ENCODE measurements around the gene ST6GALNAC3. TPM values are rescaled to one million over a fixed set of nuclear protein-coding genes. Genes with fewer than 3 reads are reported as not detected.

The ST6GALNAC3 gene
- total RNA-seq, 1 donor from 2014 or later: 11.0 TPM

DNA sequence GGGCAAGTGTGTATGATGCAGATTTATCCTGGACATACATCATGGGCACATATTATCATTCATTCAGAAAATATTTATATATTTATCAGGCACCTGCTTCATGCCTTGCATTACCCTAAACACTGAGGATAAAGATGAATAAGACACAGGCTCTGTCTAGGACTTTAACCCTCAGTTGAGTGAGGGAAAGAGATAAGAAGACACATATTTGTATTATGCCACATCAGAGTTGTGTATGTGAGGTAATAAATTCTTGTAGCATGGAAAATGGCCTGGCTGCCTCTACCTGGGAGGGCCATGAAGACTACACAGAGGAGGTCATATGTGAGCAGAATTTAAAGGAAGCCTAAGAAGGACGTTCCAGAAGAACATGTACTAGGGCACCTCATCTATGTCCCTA is 516.9 kb downstream of the ST6GALNAC3 start:
- H3K4me3 Mint-ChIP-seq (ENCODE audit: low read depth): no peak overlapping the region
- no peak for TF ChIP-seq CTCF (IDR thresholded peaks at IDR 0.05; ENCODE audit: unreplicated experiment)
- DNase-seq (ENCODE audit: low spot score, unreplicated experiment): no peak
- peaks cover 9% of the 10 kb centered on the region for H3K9me3 Mint-ChIP-seq (ENCODE audit: low read depth)
- H3K27me3 Mint-ChIP-seq: no peaks in the 10 kb centered on the region
- H3K4me1 Mint-ChIP-seq (ENCODE audit: low read depth): peaks cover 9% of the 10 kb centered on the region
- H3K36me3 Mint-ChIP-seq (ENCODE audit: insufficient read depth): peaks cover 4% of the 10 kb centered on the region
- no peak overlapping the region for H3K27ac Mint-ChIP-seq

- Mint-ChIP-seq H3K27me3 (no peaks in the 10 kb centered on the region), H3K4me1 (ENCODE audit: low read depth) (peaks cover 6% of the 10 kb centered on the region), H3K36me3 (ENCODE audit: insufficient read depth) (peaks cover 4% of the 10 kb centered on the region), H3K4me3 (ENCODE audit: low read depth) (no peak overlapping the region), H3K9me3 (ENCODE audit: low read depth) (peaks cover 9% of the 10 kb centered on the region), H3K27ac (peak overlapping the region; percentile 53)
- TF ChIP-seq CTCF (IDR thresholded peaks at IDR 0.05; ENCODE audit: unreplicated experiment): no peak
- no peak for DNase-seq (ENCODE audit: low spot score, unreplicated experiment)
Measured at GRCh38 chr1:76591963-76592362, 517.4 kb downstream of the ST6GALNAC3 start.

DNA sequence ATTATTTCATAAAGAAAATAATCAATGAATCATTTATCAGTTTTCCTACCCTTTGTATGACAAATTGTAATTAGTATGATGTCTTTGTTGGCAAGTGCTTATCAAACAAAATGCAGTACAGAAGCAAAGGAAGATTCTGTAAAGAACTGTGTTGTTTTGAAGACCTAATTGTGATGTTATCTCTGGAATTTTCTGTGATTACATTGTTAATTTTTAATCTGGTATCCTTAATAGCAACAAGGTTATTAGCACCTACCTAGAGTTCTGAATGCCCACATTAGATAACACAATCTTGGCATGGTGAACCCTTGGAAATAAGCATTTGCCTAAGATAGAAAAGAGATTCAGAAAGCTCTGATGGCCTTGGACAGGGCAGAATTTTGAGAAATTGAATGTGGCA is 518.6 kb downstream of the ST6GALNAC3 start:
- H3K27ac Mint-ChIP-seq: no peak overlapping the region
- no peaks in the 10 kb centered on the region for H3K4me1 Mint-ChIP-seq (ENCODE audit: low read depth)
- H3K36me3 Mint-ChIP-seq (ENCODE audit: insufficient read depth): peaks cover 4% of the 10 kb centered on the region
- peaks cover 13% of the 10 kb centered on the region for H3K9me3 Mint-ChIP-seq (ENCODE audit: low read depth)
- no peaks in the 10 kb centered on the region for H3K27me3 Mint-ChIP-seq
- no peak for DNase-seq (ENCODE audit: low spot score, unreplicated experiment)
- H3K4me3 Mint-ChIP-seq (ENCODE audit: low read depth): no peak overlapping the region
- no peak for TF ChIP-seq CTCF (IDR thresholded peaks at IDR 0.05; ENCODE audit: unreplicated experiment)

DNA sequence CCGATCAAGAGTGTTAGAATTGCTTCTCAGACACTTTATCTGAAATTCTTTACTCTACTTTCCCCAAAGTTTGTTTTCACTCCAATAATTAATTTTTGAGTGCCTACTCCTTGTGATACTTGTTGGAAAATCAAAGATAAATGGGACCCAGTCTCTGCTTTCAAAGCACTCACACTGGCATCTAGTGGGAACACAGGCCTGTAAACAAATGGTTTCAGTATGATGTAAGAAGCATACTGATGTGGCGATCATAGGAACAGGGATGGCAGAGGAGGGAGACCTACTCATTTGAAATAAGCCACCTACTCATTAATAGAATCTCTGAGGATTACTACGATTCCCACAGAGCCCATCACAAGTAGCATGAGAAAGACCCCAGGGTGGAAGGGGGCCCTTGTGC is 519.1 kb downstream of the ST6GALNAC3 start:
- no peaks in the 10 kb centered on the region for H3K4me1 Mint-ChIP-seq (ENCODE audit: low read depth)
- no peak for DNase-seq (ENCODE audit: low spot score, unreplicated experiment)
- H3K27ac Mint-ChIP-seq: no peak overlapping the region
- no peak overlapping the region for H3K4me3 Mint-ChIP-seq (ENCODE audit: low read depth)
- H3K36me3 Mint-ChIP-seq (ENCODE audit: insufficient read depth): peaks cover 4% of the 10 kb centered on the region
- TF ChIP-seq CTCF (IDR thresholded peaks at IDR 0.05; ENCODE audit: unreplicated experiment): no peak
- no peaks in the 10 kb centered on the region for H3K27me3 Mint-ChIP-seq
- peaks cover 16% of the 10 kb centered on the region for H3K9me3 Mint-ChIP-seq (ENCODE audit: low read depth)

- Mint-ChIP-seq H3K4me1 (ENCODE audit: low read depth) (no peaks in the 10 kb centered on the region), H3K4me3 (ENCODE audit: low read depth) (no peak overlapping the region), H3K9me3 (ENCODE audit: low read depth) (peaks cover 17% of the 10 kb centered on the region), H3K27me3 (no peaks in the 10 kb centered on the region), H3K36me3 (ENCODE audit: insufficient read depth) (peaks cover 4% of the 10 kb centered on the region), H3K27ac (no peak overlapping the region)
- no peak for TF ChIP-seq CTCF (IDR thresholded peaks at IDR 0.05; ENCODE audit: unreplicated experiment)
- no peak for DNase-seq (ENCODE audit: low spot score, unreplicated experiment)
Measured at GRCh38 chr1:76595024-76595423, 520.5 kb downstream of the ST6GALNAC3 start.
